ENCODE measurements around the gene NOL7. TPM values are rescaled to one million over a fixed set of nuclear protein-coding genes. Genes with fewer than 3 reads are reported as not detected.
A peak's percentile ranks its signal among the peaks of the same experiment; 100 is the strongest.

Gene NOL7
- total and polyA plus RNA-seq, 2 donors (not counting 3 experiments of a cell fraction or from before 2014, with no cell fraction given) = 36.3 to 80.0 TPM

DNA sequence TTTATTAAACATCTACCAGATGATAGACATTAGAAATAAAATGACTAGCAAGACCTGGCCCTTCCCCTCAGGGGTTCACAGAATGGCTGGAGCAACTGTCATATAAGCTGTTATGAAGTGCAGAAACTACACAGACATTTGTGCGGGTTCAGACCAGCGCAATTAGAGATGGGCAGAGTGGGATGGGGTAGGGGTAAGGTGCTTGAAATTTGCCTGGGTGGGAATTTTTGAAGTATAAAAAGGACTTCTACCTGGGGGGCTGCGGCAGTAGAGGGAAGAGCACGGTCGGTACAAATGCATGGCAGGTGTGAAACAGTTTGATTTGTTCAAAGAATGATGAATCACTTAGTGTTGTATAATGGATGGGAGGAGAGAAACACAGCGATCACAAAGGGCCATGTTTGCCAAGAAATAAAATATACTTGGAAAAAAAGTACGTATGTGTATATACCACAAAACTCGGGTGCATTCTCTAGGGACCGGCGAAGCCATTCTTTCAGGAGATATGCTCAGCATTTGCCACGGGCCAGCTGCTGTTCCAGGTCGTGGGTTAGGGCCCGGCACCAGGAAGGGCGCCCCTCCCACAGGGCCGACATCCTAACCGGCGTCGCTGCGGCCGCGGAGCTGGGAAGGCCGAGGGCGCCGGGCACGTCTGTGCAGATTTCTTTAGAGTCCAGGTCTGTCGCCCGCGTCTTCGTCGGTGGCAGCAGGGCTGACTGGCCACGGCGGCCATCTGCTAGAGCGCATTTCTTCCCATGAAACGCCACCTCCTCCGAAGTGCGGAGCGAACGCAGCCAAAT, 809 bp upstream of the NOL7 start:
- dilution Hi-C loops (cut with MboI; ENCODE audit: extremely low pct_ligation_motif_present, low sequenced_read_pairs) (no loop called here), intact Hi-C loops (cut with micrococcal nuclease) (loop anchor here (2.0 to 10.0 kb wide), 2 partner anchors 86 to 980 kb away; no protein-coding TSS in a partner anchor)
- Histone ChIP-seq H4K20me1 (replicated peaks; ENCODE audit: control insufficient read depth, extremely low read depth, insufficient read depth, low read length) (no peaks in the 10 kb centered on the region), H3K27ac (ENCODE audit: insufficient read depth, low read depth, low read length) (peak overlapping the region; percentile 78), H3K9me1 (replicated peaks; ENCODE audit: control insufficient read depth, extremely low read depth, insufficient read depth, low read length) (no peaks in the 10 kb centered on the region), H3K9ac (replicated peaks; ENCODE audit: extremely low read depth, insufficient read depth, low read length) (peak overlapping the region; percentile 86), H2AFZ (ENCODE audit: low read depth, low read length) (peak overlapping the region; percentile 63), H3K4me2 (ENCODE audit: insufficient read depth, low read length) (peak overlapping the region; percentile 56), H3K27me3 (ENCODE audit: control insufficient read depth in 2 of 2, insufficient read depth in 2 of 2, low read length in 2 of 2) (no peaks in the 10 kb centered on the region), H3K79me2 (ENCODE audit: control insufficient read depth, insufficient read depth, low read length) (peaks cover 27% of the 10 kb centered on the region), H3K36me3 (ENCODE audit: control insufficient read depth in 2 of 2, extremely low read depth in 1 of 2, insufficient read depth in 2 of 2, low read length in 2 of 2) (peaks cover 7 to 19% of the 10 kb centered on the region in 2 experiments), H3K9me3 (replicated peaks; ENCODE audit: control insufficient read depth, insufficient read depth, low read length) (no peaks in the 10 kb centered on the region), H3K4me1 (ENCODE audit: control insufficient read depth, extremely low read depth, insufficient read depth, low read length) (peaks cover 17% of the 10 kb centered on the region), H3K4me3 (replicated peaks in 1 of 3; ENCODE audit: insufficient read depth in 1 of 3, low read depth in 1 of 3, low read length in 3 of 3) (peak overlapping the region; percentile 48 to 99 (median 89))
- BruUV-seq (replicated peaks) = TSS peak; percentile 80
- TF ChIP-seq, protein P1, sequence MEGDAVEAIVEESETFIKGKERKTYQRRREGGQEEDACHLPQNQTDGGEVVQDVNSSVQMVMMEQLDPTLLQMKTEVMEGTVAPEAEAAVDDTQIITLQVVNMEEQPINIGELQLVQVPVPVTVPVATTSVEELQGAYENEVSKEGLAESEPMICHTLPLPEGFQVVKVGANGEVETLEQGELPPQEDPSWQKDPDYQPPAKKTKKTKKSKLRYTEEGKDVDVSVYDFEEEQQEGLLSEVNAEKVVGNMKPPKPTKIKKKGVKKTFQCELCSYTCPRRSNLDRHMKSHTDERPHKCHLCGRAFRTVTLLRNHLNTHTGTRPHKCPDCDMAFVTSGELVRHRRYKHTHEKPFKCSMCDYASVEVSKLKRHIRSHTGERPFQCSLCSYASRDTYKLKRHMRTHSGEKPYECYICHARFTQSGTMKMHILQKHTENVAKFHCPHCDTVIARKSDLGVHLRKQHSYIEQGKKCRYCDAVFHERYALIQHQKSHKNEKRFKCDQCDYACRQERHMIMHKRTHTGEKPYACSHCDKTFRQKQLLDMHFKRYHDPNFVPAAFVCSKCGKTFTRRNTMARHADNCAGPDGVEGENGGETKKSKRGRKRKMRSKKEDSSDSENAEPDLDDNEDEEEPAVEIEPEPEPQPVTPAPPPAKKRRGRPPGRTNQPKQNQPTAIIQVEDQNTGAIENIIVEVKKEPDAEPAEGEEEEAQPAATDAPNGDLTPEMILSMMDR (IDR thresholded peaks at IDR 0.05; ENCODE audit: extremely low read depth in 1 of 2, insufficient read depth in 1 of 2, low read depth in 1 of 2, low read length in 2 of 2) = no peak
- TF ChIP-seq GATA2 (IDR thresholded peaks at IDR 0.05; ENCODE audit: insufficient read depth, insufficient read length, low read depth, low read length) (no peak), POLR2AphosphoS5 (IDR thresholded peaks at IDR 0.05; ENCODE audit: insufficient read depth, low read depth, low read length) (no peak), MYC (IDR thresholded peaks at IDR 0.05; ENCODE audit: low read depth, low read length) (no peak), JUN (IDR thresholded peaks at IDR 0.05; ENCODE audit: borderline replicate concordance, insufficient read depth, insufficient read length, low read depth) (no peak)
- TF ChIP-seq, protein P2, sequence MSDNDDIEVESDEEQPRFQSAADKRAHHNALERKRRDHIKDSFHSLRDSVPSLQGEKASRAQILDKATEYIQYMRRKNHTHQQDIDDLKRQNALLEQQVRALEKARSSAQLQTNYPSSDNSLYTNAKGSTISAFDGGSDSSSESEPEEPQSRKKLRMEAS (IDR thresholded peaks at IDR 0.05; ENCODE audit: insufficient read depth, insufficient read length) = no peak
- FAIRE-seq = no peak
- DNase-seq (ENCODE audit: low read depth, low spot score) = no peak
- POLR2A ChIA-PET = interaction anchor here (0.7 to 2.0 kb wide), 4 partner anchors 39 to 286 kb away, joined by 3 to 7 read pairs (median 5); partner anchors contain the start of genes GFOD1, SIRT5 and TBC1D7
- CTCF ChIA-PET = interaction anchor here (0.9 to 3.4 kb wide), 20 partner anchors 10 to 703 kb away, joined by 3 to 42 read pairs (median 6); partner anchors contain the start of genes GFOD1, RANBP9, SIRT5 and TBC1D7
